Measurements from ENCODE around the gene DAGLA.

DNA sequence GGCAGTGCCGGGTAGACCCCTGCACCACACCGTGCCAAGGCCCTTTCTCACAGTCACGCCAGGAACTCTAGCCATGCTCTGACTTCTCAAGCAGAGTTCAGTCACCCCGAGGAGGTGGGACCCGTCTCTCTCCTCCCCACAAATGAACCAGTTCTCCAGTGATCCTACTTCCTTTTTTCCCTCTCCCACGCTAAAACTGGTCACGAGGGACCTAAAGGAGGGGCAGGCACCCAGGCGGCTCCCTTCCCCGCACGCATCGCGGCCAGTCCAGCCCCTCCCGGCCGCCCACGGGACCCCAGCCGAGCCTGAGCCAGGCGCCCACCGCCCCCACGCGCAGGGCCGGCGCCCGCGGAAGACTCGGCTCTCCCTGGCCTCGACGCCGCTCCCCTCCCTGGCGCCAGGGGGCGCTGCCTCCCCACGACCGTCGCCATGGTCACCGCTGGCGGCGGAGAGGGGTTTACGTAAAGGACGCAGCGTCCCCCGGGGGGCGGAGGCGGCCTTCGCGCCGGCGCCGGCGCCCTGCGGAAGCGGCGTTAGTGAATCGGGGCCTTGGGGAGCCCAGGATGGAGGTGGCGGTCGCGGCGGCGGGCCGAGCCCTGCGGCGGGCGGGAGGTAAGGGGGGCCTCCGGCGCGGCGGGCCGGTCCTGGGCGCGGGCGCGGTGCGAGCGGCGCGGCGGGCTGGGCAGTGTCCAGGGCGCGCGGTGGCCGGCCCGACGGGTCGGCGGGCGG lies at the start of gene DAGLA:
- TF ChIP-seq, protein P1, sequence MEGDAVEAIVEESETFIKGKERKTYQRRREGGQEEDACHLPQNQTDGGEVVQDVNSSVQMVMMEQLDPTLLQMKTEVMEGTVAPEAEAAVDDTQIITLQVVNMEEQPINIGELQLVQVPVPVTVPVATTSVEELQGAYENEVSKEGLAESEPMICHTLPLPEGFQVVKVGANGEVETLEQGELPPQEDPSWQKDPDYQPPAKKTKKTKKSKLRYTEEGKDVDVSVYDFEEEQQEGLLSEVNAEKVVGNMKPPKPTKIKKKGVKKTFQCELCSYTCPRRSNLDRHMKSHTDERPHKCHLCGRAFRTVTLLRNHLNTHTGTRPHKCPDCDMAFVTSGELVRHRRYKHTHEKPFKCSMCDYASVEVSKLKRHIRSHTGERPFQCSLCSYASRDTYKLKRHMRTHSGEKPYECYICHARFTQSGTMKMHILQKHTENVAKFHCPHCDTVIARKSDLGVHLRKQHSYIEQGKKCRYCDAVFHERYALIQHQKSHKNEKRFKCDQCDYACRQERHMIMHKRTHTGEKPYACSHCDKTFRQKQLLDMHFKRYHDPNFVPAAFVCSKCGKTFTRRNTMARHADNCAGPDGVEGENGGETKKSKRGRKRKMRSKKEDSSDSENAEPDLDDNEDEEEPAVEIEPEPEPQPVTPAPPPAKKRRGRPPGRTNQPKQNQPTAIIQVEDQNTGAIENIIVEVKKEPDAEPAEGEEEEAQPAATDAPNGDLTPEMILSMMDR (IDR thresholded peaks at IDR 0.05): peak; percentile 68 to 100 (median 99)
- no peak for TF ChIP-seq POLR2A (IDR thresholded peaks at IDR 0.05)
